WTC11 (cell line): ENCODE measurements around the gene GSTA3. TPM values are rescaled to one million over a fixed set of nuclear protein-coding genes. Genes with fewer than 3 reads are reported as not detected.

Experiments
- ATAC-seq: fragments of 200-7000 bp; cut with Tn5 transposase; 2 replicates; pipeline ENCODE4 v1.10.0; 2021; ENCODE audit warnings: mild to moderate bottlenecking, moderate library complexity
- CTCF ChIA-PET: fragments of 300-600 bp; sonication (Branson Sonifier 250); formaldehyde crosslinking; loops from one replicate; lab custom pipeline; 2021; ENCODE audit warnings: antibody characterized with exemption; lab: Charles Lee
- POLR2A ChIA-PET: fragments of 350-600 bp; sonication (Branson Sonifier 250); formaldehyde crosslinking; loops from one replicate; lab custom pipeline; 2021; ENCODE audit warnings: antibody characterized with exemption; lab: Charles Lee
- DNase-seq: peaks from one replicate; pipeline ENCODE4 v3.0.0; 2021; ENCODE audit warnings: low spot score
- H3K27ac Mint-ChIP-seq: 2 replicates; pipeline ENCODE4 v1.8.0; 2021; ENCODE audit warnings: mixed read lengths
- H3K27me3 Mint-ChIP-seq: 2 replicates; pipeline ENCODE4 v1.8.0; 2021; ENCODE audit warnings: low read depth, mild to moderate bottlenecking, moderate library complexity, mixed read lengths
- H3K36me3 Mint-ChIP-seq: 2 replicates; pipeline ENCODE4 v1.8.0; 2021; ENCODE audit warnings: mixed read lengths
- H3K4me1 Mint-ChIP-seq: 2 replicates; pipeline ENCODE4 v1.8.0; 2022; ENCODE audit warnings: mixed read lengths
- H3K4me3 Mint-ChIP-seq: 2 replicates; pipeline ENCODE4 v1.8.0; 2021; ENCODE audit warnings: mild to moderate bottlenecking, moderate library complexity, mixed read lengths
- H3K9me3 Mint-ChIP-seq: 2 replicates; pipeline ENCODE4 v1.8.0; 2021; ENCODE audit warnings: mixed read lengths
- ATF1 ChIP-seq: sonication (generic); formaldehyde crosslinking; IDR thresholded peaks from 2 replicates; pipeline ENCODE4 v1.8.1; 2023; ENCODE audit warnings: mild to moderate bottlenecking, moderate library complexity, missing genetic modification reagents
- CREB1 ChIP-seq: sonication (generic); formaldehyde crosslinking; IDR thresholded peaks from 2 replicates; pipeline ENCODE4 v1.8.0; 2023; ENCODE audit warnings: mild to moderate bottlenecking, missing genetic modification reagents
- CREM ChIP-seq: sonication (generic); formaldehyde crosslinking; IDR thresholded peaks from 2 replicates; pipeline ENCODE4 v1.8.1; 2022; ENCODE audit warnings: mild to moderate bottlenecking, missing genetic modification reagents, moderate library complexity
- IRF2 ChIP-seq: sonication (generic); formaldehyde crosslinking; IDR thresholded peaks from 2 replicates; pipeline ENCODE4 v1.8.0; 2022; ENCODE audit warnings: low read depth, missing genetic modification reagents, borderline replicate concordance
- NR1H2 ChIP-seq: sonication (generic); formaldehyde crosslinking; IDR thresholded peaks from 2 replicates; pipeline ENCODE4 v1.9.0; 2021; ENCODE audit warnings: mild to moderate bottlenecking, moderate library complexity, missing genetic modification reagents
- RELA ChIP-seq: sonication (generic); formaldehyde crosslinking; IDR thresholded peaks from 2 replicates; pipeline ENCODE4 v1.8.1; 2022; ENCODE audit warnings: missing genetic modification reagents, mild to moderate bottlenecking, borderline replicate concordance
- SP1 ChIP-seq: sonication (generic); formaldehyde crosslinking; conservative IDR thresholded peaks from 2 replicates; pipeline ENCODE4 v1.8.1; 2022; ENCODE audit warnings: missing genetic modification reagents
- ZNF396 ChIP-seq: fragments of 250-450 bp; sonication (Bioruptor Pico); IDR thresholded peaks from 2 replicates; pipeline ENCODE4 v1.8.0; 2021; ENCODE audit warnings: mild to moderate bottlenecking, moderate library complexity, borderline replicate concordance
- ZNF416 ChIP-seq: fragments of 250-450 bp; sonication (Bioruptor Pico); IDR thresholded peaks from 2 replicates; pipeline ENCODE4 v1.9.0; 2021; ENCODE audit warnings: mild to moderate bottlenecking, inconsistent platforms
- total RNA-seq: library from RNA; stranded (reverse); gene quantifications from 3 replicates; pipeline ENCODE4 v1.2.3, GENCODE V29; 2021
- TF ChIP-seq, protein P1 (sequence below): sonication (generic); formaldehyde crosslinking; IDR thresholded peaks from 2 replicates; pipeline ENCODE4 v1.8.0; 2022; ENCODE audit warnings: mild to moderate bottlenecking, missing genetic modification reagents
- TF ChIP-seq, protein P2 (sequence below): sonication (generic); formaldehyde crosslinking; IDR thresholded peaks from 2 replicates; pipeline ENCODE4 v1.8.0; 2023; ENCODE audit warnings: mild to moderate bottlenecking, missing genetic modification reagents
- TF ChIP-seq, protein P3 (sequence below): sonication (generic); formaldehyde crosslinking; IDR thresholded peaks from 2 replicates; pipeline ENCODE4 v1.8.0; 2023; ENCODE audit warnings: missing genetic modification reagents, mild to moderate bottlenecking, borderline replicate concordance
- TF ChIP-seq, protein P4 (sequence below): fragments of 250-450 bp; sonication (Bioruptor Pico); IDR thresholded peaks from 2 replicates; pipeline ENCODE4 v1.9.0; 2021; ENCODE audit warnings: mild to moderate bottlenecking
- TF ChIP-seq, protein P5 (sequence below): fragments of 250-450 bp; sonication (Bioruptor Pico); IDR thresholded peaks from 2 replicates; pipeline ENCODE4 v2.1.2; 2022; ENCODE audit warnings: mild to moderate bottlenecking, moderate library complexity
- TF ChIP-seq, protein P6 (sequence below): fragments of 250-450 bp; sonication (Bioruptor Pico); IDR thresholded peaks from 2 replicates; pipeline ENCODE4 v1.9.0; 2021; ENCODE audit warnings: moderate library complexity, mild to moderate bottlenecking, inconsistent platforms, borderline replicate concordance

Gene GSTA3
- total RNA-seq, 1 experiment from 2014 or later = not detected

DNA sequence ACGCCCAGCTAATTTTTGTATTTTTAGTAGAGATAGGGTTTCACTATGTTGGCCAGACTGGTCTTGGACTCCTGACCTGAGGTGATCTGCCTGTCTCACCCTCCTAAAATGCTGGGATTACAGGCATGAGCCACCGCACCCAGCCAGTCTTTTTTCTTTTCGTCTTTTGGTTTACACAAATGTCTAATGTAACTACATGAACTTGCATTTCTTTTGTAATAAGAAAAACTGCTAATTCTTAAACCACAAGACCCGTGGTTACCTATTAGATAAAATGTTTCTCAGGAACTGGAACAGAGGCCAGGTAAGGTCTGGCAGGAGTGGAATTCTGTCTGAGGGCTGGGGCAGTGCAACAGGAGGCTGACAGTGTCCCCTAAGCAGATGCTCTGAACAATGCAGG is 32.7 kb upstream of the GSTA3 start (continued):
- TF ChIP-seq SP1 (CRISPR knock-in tag) (no peak), ZNF396 (CRISPR knock-in tag) (no peak)

DNA sequence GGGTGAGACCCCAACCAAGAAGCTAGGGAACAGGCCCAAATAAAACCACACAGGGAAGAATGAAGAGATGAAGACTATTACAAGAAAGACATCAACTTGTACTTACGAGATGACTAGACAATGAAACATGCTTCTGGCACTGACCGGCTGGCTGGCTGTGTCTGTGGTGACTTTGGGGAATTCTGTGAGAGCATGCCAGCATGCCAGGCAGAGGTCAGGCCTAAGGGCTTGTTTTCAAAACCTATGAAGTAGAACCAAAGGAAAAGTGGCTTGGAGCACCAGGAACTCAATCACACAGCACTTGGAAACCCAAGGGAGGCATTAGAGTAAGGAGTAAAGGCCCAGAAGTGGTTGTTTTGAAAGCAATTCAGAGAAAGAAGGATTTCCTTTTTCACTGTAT is 28.4 kb upstream of the GSTA3 start:
- Mint-ChIP-seq H3K4me3 (no peak overlapping the region), H3K27me3 (no peaks in the 10 kb centered on the region; the same call in 1 of the 2 replicates), H3K4me1 (no peaks in the 10 kb centered on the region; the same call in 1 of the 2 replicates), H3K27ac (no peak overlapping the region), H3K9me3 (no peaks in the 10 kb centered on the region), H3K36me3 (no peaks in the 10 kb centered on the region)
- ATAC-seq (no peak), DNase-seq (no peak)
- ChIA-PET POLR2A (no interaction called here), CTCF (interaction anchor here (1.6 kb wide), 1 partner anchor 59 kb away, joined by 4 read pairs; no protein-coding TSS in a partner anchor)
- TF ChIP-seq IRF2 (CRISPR knock-in tag) = no peak
- TF ChIP-seq, protein P1, sequence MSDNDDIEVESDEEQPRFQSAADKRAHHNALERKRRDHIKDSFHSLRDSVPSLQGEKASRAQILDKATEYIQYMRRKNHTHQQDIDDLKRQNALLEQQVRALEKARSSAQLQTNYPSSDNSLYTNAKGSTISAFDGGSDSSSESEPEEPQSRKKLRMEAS (CRISPR knock-in tag) = no peak
- TF ChIP-seq NR1H2 = no peak
- TF ChIP-seq, protein P2, sequence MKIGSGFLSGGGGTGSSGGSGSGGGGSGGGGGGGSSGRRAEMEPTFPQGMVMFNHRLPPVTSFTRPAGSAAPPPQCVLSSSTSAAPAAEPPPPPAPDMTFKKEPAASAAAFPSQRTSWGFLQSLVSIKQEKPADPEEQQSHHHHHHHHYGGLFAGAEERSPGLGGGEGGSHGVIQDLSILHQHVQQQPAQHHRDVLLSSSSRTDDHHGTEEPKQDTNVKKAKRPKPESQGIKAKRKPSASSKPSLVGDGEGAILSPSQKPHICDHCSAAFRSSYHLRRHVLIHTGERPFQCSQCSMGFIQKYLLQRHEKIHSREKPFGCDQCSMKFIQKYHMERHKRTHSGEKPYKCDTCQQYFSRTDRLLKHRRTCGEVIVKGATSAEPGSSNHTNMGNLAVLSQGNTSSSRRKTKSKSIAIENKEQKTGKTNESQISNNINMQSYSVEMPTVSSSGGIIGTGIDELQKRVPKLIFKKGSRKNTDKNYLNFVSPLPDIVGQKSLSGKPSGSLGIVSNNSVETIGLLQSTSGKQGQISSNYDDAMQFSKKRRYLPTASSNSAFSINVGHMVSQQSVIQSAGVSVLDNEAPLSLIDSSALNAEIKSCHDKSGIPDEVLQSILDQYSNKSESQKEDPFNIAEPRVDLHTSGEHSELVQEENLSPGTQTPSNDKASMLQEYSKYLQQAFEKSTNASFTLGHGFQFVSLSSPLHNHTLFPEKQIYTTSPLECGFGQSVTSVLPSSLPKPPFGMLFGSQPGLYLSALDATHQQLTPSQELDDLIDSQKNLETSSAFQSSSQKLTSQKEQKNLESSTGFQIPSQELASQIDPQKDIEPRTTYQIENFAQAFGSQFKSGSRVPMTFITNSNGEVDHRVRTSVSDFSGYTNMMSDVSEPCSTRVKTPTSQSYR (CRISPR knock-in tag) = no peak
- TF ChIP-seq, protein P3, sequence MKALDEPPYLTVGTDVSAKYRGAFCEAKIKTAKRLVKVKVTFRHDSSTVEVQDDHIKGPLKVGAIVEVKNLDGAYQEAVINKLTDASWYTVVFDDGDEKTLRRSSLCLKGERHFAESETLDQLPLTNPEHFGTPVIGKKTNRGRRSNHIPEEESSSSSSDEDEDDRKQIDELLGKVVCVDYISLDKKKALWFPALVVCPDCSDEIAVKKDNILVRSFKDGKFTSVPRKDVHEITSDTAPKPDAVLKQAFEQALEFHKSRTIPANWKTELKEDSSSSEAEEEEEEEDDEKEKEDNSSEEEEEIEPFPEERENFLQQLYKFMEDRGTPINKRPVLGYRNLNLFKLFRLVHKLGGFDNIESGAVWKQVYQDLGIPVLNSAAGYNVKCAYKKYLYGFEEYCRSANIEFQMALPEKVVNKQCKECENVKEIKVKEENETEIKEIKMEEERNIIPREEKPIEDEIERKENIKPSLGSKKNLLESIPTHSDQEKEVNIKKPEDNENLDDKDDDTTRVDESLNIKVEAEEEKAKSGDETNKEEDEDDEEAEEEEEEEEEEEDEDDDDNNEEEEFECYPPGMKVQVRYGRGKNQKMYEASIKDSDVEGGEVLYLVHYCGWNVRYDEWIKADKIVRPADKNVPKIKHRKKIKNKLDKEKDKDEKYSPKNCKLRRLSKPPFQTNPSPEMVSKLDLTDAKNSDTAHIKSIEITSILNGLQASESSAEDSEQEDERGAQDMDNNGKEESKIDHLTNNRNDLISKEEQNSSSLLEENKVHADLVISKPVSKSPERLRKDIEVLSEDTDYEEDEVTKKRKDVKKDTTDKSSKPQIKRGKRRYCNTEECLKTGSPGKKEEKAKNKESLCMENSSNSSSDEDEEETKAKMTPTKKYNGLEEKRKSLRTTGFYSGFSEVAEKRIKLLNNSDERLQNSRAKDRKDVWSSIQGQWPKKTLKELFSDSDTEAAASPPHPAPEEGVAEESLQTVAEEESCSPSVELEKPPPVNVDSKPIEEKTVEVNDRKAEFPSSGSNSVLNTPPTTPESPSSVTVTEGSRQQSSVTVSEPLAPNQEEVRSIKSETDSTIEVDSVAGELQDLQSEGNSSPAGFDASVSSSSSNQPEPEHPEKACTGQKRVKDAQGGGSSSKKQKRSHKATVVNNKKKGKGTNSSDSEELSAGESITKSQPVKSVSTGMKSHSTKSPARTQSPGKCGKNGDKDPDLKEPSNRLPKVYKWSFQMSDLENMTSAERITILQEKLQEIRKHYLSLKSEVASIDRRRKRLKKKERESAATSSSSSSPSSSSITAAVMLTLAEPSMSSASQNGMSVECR (CRISPR knock-in tag) = no peak
- no peak for TF ChIP-seq RELA
- no peak for TF ChIP-seq ATF1 (CRISPR knock-in tag)
- TF ChIP-seq, protein P4, sequence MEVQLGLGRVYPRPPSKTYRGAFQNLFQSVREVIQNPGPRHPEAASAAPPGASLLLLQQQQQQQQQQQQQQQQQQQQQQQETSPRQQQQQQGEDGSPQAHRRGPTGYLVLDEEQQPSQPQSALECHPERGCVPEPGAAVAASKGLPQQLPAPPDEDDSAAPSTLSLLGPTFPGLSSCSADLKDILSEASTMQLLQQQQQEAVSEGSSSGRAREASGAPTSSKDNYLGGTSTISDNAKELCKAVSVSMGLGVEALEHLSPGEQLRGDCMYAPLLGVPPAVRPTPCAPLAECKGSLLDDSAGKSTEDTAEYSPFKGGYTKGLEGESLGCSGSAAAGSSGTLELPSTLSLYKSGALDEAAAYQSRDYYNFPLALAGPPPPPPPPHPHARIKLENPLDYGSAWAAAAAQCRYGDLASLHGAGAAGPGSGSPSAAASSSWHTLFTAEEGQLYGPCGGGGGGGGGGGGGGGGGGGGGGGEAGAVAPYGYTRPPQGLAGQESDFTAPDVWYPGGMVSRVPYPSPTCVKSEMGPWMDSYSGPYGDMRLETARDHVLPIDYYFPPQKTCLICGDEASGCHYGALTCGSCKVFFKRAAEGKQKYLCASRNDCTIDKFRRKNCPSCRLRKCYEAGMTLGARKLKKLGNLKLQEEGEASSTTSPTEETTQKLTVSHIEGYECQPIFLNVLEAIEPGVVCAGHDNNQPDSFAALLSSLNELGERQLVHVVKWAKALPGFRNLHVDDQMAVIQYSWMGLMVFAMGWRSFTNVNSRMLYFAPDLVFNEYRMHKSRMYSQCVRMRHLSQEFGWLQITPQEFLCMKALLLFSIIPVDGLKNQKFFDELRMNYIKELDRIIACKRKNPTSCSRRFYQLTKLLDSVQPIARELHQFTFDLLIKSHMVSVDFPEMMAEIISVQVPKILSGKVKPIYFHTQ (CRISPR knock-in tag) = no peak
- TF ChIP-seq, protein P5, sequence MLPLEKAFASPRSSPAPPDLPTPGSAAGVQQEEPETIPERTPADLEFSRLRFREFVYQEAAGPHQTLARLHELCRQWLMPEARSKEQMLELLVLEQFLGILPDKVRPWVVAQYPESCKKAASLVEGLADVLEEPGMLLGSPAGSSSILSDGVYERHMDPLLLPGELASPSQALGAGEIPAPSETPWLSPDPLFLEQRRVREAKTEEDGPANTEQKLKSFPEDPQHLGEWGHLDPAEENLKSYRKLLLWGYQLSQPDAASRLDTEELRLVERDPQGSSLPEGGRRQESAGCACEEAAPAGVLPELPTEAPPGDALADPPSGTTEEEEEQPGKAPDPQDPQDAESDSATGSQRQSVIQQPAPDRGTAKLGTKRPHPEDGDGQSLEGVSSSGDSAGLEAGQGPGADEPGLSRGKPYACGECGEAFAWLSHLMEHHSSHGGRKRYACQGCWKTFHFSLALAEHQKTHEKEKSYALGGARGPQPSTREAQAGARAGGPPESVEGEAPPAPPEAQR (CRISPR knock-in tag) = no peak
- TF ChIP-seq CREB1 = no peak
- TF ChIP-seq, protein P6, sequence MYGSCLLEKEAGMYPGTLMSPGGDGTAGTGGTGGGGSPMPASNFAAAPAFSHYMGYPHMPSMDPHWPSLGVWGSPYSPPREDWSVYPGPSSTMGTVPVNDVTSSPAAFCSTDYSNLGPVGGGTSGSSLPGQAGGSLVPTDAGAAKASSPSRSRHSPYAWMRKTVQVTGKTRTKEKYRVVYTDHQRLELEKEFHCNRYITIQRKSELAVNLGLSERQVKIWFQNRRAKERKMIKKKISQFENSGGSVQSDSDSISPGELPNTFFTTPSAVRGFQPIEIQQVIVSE (CRISPR knock-in tag) = no peak
- TF ChIP-seq CREM (CRISPR knock-in tag) = no peak
- TF ChIP-seq ZNF416 (CRISPR knock-in tag) = no peak
